ENCODE data around the gene PACSIN3.

GRCh38 chr11:47163193-47163592, 23.0 kb downstream of the PACSIN3 start:
- TF ChIP-seq CTCF (IDR thresholded peaks at IDR 0.05 in 4 of 5, conservative IDR thresholded peaks at IDR 0.05 in 1 of 5) = no peak
- TF ChIP-seq POLR2A (IDR thresholded peaks at IDR 0.05) = no peak
